ENCODE data around the gene SORCS2. TPM values are rescaled to one million over a fixed set of nuclear protein-coding genes. Genes with fewer than 3 reads are reported as not detected.

Gene SORCS2
- total RNA-seq, 2 experiments from 2014 or later: 0.07 TPM

DNA sequence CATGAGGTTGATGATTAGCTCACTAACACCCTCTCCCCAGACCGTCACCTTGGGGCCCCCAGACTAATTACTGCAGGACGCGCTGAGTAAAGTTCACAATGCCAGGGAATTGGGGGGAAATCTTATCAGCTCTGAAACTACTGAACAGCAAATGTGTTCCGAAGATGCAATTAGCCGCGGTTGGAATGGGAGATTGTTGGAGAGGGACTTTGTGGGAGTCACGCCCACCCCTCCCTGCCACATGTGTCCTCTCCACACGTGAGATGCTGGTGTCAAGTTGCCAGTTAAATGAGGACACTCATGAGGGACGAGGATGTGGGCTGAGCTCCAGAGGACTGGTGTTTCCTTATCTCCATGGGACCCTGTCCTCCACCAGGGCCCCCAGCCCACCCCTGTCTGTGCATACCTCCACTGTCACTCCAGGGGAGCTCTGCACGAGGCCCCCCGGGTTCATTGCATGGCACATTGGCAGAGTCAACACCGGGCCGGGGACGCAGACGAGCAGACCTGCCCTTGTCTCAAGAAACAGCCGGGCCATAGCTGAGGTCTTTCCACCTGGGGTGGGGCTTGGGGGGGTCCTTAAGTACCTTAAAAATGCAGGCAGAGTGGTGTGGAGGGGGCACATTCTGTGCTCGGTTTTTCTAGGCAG lies 417.8 kb downstream of the SORCS2 start:
- DNase-seq: no peak
- Mint-ChIP-seq H3K27me3 (no peaks in the 10 kb centered on the region), H3K4me1 (ENCODE audit: low read depth) (no peaks in the 10 kb centered on the region), H3K4me3 (no peak overlapping the region), H3K27ac (no peak overlapping the region), H3K9me3 (no peaks in the 10 kb centered on the region), H3K36me3 (no peaks in the 10 kb centered on the region)
- intact Hi-C loops (cut with micrococcal nuclease): no loop called here
- POLR2A ChIA-PET: no interaction called here
- CTCF ChIA-PET: no interaction called here

GRCh38 chr4:7610841-7611240 lies 418.5 kb downstream of the SORCS2 start:
- no peaks in the 10 kb centered on the region for H3K27me3 Mint-ChIP-seq
- no peak overlapping the region for H3K27ac Mint-ChIP-seq
- no peaks in the 10 kb centered on the region for H3K4me1 Mint-ChIP-seq (ENCODE audit: low read depth)
- intact Hi-C loops (cut with micrococcal nuclease): no loop called here
- POLR2A ChIA-PET: no interaction called here
- CTCF ChIA-PET: no interaction called here
- H3K36me3 Mint-ChIP-seq: no peaks in the 10 kb centered on the region
- no peaks in the 10 kb centered on the region for H3K9me3 Mint-ChIP-seq
- no peak for DNase-seq
- no peak overlapping the region for H3K4me3 Mint-ChIP-seq

DNA sequence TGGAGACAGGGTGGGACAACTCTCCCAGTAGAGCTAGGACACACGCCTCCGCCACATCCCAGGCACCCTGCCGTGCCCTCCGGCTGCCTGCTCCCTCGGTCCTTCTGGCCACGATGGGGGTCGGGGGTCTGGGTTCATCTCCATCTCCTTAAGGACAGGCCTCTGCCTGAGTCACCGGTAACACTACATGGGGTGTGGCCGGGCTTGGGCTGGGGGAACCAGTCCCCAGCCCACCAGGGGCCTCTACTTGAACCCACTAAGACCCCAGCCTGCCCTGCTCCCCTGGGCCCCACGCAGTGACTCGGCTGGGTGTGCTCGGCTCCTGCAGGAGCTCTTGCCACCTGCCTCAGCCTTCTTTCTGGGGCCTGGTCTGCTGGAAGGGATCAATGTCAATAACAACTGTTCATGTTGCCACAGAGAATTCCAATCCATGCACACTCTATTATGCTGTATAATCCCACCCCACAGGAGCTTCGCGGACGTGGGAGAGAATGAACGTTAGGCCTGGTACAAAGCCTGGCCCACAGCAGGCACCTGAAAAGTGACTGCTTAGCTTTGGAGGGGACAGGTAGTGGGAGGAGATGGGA lies 420.1 kb downstream of the SORCS2 start:
- ChIA-PET CTCF (no interaction called here), POLR2A (no interaction called here)
- Mint-ChIP-seq H3K36me3 (no peaks in the 10 kb centered on the region), H3K9me3 (no peaks in the 10 kb centered on the region), H3K27me3 (no peaks in the 10 kb centered on the region), H3K27ac (no peak overlapping the region), H3K4me3 (no peak overlapping the region), H3K4me1 (ENCODE audit: low read depth) (no peaks in the 10 kb centered on the region)
- DNase-seq: no peak
- intact Hi-C loops (cut with micrococcal nuclease): no loop called here

DNA sequence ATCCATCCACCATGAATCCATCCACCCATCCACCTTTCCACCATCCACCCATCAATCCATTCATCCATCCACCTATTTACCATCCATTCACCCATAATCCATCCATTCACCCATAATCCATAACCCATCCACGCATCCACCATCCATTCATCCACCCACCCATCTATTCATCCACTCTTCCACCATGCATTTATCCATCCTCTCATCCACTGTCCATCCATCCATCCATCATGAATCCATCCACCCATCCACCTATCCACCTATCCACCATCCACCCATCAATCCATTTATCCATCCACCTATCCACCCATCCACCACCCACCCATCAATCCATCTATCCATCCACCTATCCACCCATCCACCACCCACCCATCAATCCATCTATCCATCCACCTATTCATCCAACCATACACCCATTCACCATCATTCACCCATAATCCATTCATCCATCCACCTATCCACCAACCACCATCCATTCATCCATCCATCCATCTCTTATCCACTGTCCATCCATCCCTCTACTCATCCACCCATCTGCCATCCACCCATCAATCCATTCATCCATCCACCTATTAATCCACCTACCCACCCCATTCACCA lies 422.1 kb downstream of the SORCS2 start:
- no peaks in the 10 kb centered on the region for H3K4me1 Mint-ChIP-seq (ENCODE audit: low read depth)
- H3K36me3 Mint-ChIP-seq: no peaks in the 10 kb centered on the region
- POLR2A ChIA-PET: no interaction called here
- H3K9me3 Mint-ChIP-seq: no peaks in the 10 kb centered on the region
- intact Hi-C loops (cut with micrococcal nuclease): no loop called here
- H3K27me3 Mint-ChIP-seq: no peaks in the 10 kb centered on the region
- CTCF ChIA-PET: no interaction called here
- no peak overlapping the region for H3K4me3 Mint-ChIP-seq
- no peak overlapping the region for H3K27ac Mint-ChIP-seq
- DNase-seq: no peak

- ChIA-PET CTCF (no interaction called here), POLR2A (no interaction called here)
- Mint-ChIP-seq H3K9me3 (no peaks in the 10 kb centered on the region), H3K4me1 (ENCODE audit: low read depth) (no peaks in the 10 kb centered on the region), H3K27ac (no peak overlapping the region), H3K36me3 (no peaks in the 10 kb centered on the region), H3K27me3 (peaks cover 6% of the 10 kb centered on the region), H3K4me3 (no peak overlapping the region)
- intact Hi-C loops (cut with micrococcal nuclease): no loop called here
- no peak for DNase-seq
Measured at GRCh38 chr4:7616193-7616592, 423.9 kb downstream of the SORCS2 start.

GRCh38 chr4:7618361-7618760 lies 426.0 kb downstream of the SORCS2 start:
- Mint-ChIP-seq H3K4me1 (ENCODE audit: low read depth) (no peaks in the 10 kb centered on the region), H3K36me3 (no peaks in the 10 kb centered on the region), H3K27me3 (peaks cover 12% of the 10 kb centered on the region), H3K27ac (no peak overlapping the region), H3K9me3 (no peaks in the 10 kb centered on the region), H3K4me3 (no peak overlapping the region)
- ChIA-PET POLR2A (no interaction called here), CTCF (no interaction called here)
- intact Hi-C loops (cut with micrococcal nuclease): no loop called here
- no peak for DNase-seq

DNA sequence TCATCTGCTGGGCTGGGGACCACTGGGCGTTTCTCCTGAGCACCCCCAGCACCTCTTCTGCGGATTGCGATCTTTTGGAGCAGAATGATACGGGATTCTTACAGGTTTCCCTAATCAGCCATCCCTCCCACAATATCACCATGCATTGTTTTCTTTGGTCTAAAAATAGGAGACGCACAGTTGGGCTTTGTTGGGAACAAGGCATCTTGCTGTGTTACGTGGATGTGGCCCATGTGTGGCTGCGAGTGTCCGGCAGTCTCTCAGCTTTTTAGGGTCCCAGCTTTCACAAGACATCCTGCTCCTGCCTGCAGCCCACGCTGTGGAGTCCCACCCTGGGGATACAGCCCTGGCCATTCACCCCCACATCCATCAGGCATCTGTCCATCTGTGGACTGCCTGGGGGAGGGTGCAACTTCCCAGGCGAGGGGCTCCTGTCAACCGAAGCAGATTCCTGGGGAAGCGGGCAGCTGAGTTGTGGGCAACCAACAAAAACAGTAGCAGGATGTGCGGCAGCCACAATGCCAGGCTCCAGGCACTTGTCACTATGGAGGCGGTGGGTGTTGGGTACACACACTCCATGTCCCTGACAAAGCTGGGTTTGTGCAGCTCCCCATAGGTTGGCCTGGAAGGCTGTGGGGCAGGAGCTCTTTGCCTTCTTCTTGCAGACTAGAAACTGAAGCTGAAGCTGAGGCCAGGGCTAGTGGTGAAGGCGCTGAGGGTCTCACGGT lies 427.9 kb downstream of the SORCS2 start:
- DNase-seq: no peak
- ChIA-PET POLR2A (no interaction called here), CTCF (no interaction called here)
- intact Hi-C loops (cut with micrococcal nuclease): no loop called here
- Mint-ChIP-seq H3K27me3 (peaks cover 12% of the 10 kb centered on the region), H3K4me3 (no peak overlapping the region), H3K9me3 (no peaks in the 10 kb centered on the region), H3K36me3 (no peaks in the 10 kb centered on the region), H3K4me1 (ENCODE audit: low read depth) (no peaks in the 10 kb centered on the region), H3K27ac (no peak overlapping the region)

DNA sequence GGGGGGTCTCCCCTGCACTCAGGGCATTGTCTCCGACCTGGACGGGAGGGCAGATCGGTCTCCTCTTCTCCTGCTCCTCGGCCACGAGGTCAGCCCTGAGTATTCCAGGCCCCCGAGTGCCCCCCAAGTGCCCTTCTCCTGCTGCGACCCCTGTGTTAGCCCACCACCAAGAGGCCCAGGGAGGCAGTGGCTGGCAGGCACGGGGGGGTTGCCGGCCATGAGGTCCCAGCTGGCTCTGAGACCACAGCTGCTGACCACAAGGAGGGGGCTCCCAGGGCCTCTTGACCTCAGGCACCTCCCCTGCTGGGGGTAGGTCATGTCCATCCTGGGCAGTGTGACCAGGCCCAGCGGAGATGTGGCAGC lies 428.5 kb downstream of the SORCS2 start:
- Mint-ChIP-seq H3K27ac (no peak overlapping the region), H3K9me3 (no peaks in the 10 kb centered on the region), H3K4me3 (no peak overlapping the region), H3K4me1 (ENCODE audit: low read depth) (no peaks in the 10 kb centered on the region), H3K36me3 (no peaks in the 10 kb centered on the region), H3K27me3 (peaks cover 12% of the 10 kb centered on the region)
- ChIA-PET POLR2A (no interaction called here), CTCF (no interaction called here)
- no peak for DNase-seq
- intact Hi-C loops (cut with micrococcal nuclease): no loop called here

- Mint-ChIP-seq H3K27me3 (peaks cover 12% of the 10 kb centered on the region), H3K9me3 (no peaks in the 10 kb centered on the region), H3K27ac (no peak overlapping the region), H3K4me3 (no peak overlapping the region), H3K36me3 (no peaks in the 10 kb centered on the region), H3K4me1 (ENCODE audit: low read depth) (no peaks in the 10 kb centered on the region)
- POLR2A ChIA-PET: no interaction called here
- no peak for DNase-seq
- CTCF ChIA-PET: no interaction called here
- intact Hi-C loops (cut with micrococcal nuclease): no loop called here
Measured at GRCh38 chr4:7621252-7622035, 429.1 kb downstream of the SORCS2 start.

- POLR2A ChIA-PET: no interaction called here
- Mint-ChIP-seq H3K9me3 (no peaks in the 10 kb centered on the region), H3K27ac (no peak overlapping the region), H3K4me3 (no peak overlapping the region), H3K36me3 (no peaks in the 10 kb centered on the region), H3K27me3 (peaks cover 12% of the 10 kb centered on the region), H3K4me1 (ENCODE audit: low read depth) (no peaks in the 10 kb centered on the region)
- CTCF ChIA-PET: interaction anchor here (0.5 kb wide), 1 partner anchor 195 kb away, joined by 4 read pairs; no protein-coding TSS in a partner anchor
- DNase-seq: no peak
- intact Hi-C loops (cut with micrococcal nuclease): no loop called here
Measured at GRCh38 chr4:7622371-7622770, 430.0 kb downstream of the SORCS2 start.

GRCh38 chr4:7623468-7623867 lies 431.1 kb downstream of the SORCS2 start:
- no peak for DNase-seq
- Mint-ChIP-seq H3K27me3 (peaks cover 12% of the 10 kb centered on the region), H3K4me3 (no peak overlapping the region), H3K36me3 (no peaks in the 10 kb centered on the region), H3K9me3 (no peaks in the 10 kb centered on the region), H3K4me1 (ENCODE audit: low read depth) (no peaks in the 10 kb centered on the region), H3K27ac (no peak overlapping the region)
- intact Hi-C loops (cut with micrococcal nuclease): no loop called here
- CTCF ChIA-PET: no interaction called here
- POLR2A ChIA-PET: no interaction called here

DNA sequence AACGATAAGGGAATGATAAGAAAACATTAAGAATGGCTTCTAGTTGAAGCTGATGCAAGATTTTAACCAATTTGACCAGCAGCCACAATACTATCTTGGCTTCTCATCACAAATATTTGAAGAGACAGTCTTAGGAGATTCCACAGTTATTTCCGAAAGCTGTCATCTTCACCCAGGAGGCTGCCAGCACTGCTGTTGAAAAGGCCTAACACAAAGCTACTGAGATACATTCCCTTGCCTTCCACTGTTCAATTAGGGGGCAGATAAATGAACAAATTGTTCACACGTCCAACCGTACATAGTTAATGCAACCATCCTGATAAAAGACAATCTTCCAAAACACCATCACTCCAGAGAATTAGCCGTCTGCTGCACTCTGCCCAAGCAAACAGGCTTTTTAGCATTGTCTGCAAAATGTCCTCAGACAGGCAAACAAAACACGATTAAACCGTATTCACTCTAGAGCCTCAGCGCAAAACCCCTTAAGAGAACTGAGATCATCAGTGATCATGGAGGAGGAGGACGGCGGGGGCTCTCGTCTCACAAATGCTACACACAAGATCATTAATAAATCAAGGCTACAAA lies 432.1 kb downstream of the SORCS2 start:
- no peak overlapping the region for H3K27ac Mint-ChIP-seq
- H3K9me3 Mint-ChIP-seq: peaks cover under 1% of the 10 kb centered on the region
- no peaks in the 10 kb centered on the region for H3K4me1 Mint-ChIP-seq (ENCODE audit: low read depth)
- no peaks in the 10 kb centered on the region for H3K36me3 Mint-ChIP-seq
- ChIA-PET CTCF (no interaction called here), POLR2A (no interaction called here)
- H3K27me3 Mint-ChIP-seq: peaks cover 12% of the 10 kb centered on the region
- DNase-seq: no peak
- no peak overlapping the region for H3K4me3 Mint-ChIP-seq
- intact Hi-C loops (cut with micrococcal nuclease): no loop called here

All from activated CD4-positive, alpha-beta memory T cell treated with anti-CD3 and anti-CD28 coated beads for 36 hours (primary cell).